ENCODE results near the gene BIN1. TPM values are rescaled to one million over a fixed set of nuclear protein-coding genes. Genes with fewer than 3 reads are reported as not detected.

BIN1 gene
- polyA plus RNA-seq, 1 of the 3 experiments (the other 2 are of a cell fraction): 40.3 TPM

GRCh38 chr2:127061375-127062273 is 45.3 kb downstream of the BIN1 start:
- no peaks in the 10 kb centered on the region for H3K79me2 ChIP-seq (ENCODE audit: insufficient read depth)

More at GRCh38 chr2:127061375-127062273, 45.3 kb downstream of the BIN1 start:
- CTCF ChIA-PET: interaction anchor here (0.7 to 1.4 kb wide), 5 partner anchors 10 to 113 kb away, joined by 3 to 5 read pairs (median 4); no protein-coding TSS in a partner anchor
- POLR2A ChIA-PET: interaction anchor here (1.7 kb wide), 1 partner anchor 9 kb away, joined by 4 read pairs; no protein-coding TSS in a partner anchor
- TF ChIP-seq GATA2 (CRISPR knock-in tag; IDR thresholded peaks at IDR 0.05) (no peak), SIN3A (IDR thresholded peaks at IDR 0.05; ENCODE audit: borderline replicate concordance, low read depth, low read length) (no peak), JUND (IDR thresholded peaks at IDR 0.05) (no peak), IRF3 (IDR thresholded peaks at IDR 0.05; ENCODE audit: low read depth, low read length) (no peak), MXI1 (IDR thresholded peaks at IDR 0.05; ENCODE audit: low read depth, low read length) (no peak), FOXJ3 (CRISPR knock-in tag; IDR thresholded peaks at IDR 0.05) (no peak), CHD2 (IDR thresholded peaks at IDR 0.05; ENCODE audit: low read length, partially characterized antibody) (no peak), REST (IDR thresholded peaks at IDR 0.05; ENCODE audit: low read depth, low read length) (no peak), SMC3 (IDR thresholded peaks at IDR 0.05; ENCODE audit: low read depth, low read length) (no peak), RAD21 (IDR thresholded peaks at IDR 0.05; ENCODE audit: low read length) (no peak), FOSL2 (IDR thresholded peaks at IDR 0.05; ENCODE audit: borderline replicate concordance, low read depth) (no peak), TEAD4 (IDR thresholded peaks at IDR 0.05; ENCODE audit: borderline replicate concordance, insufficient read depth) (no peak), RCOR1 (IDR thresholded peaks at IDR 0.05; ENCODE audit: low read length) (no peak), RFX5 (IDR thresholded peaks at IDR 0.05; ENCODE audit: low read length) (no peak), USF1 (IDR thresholded peaks at IDR 0.05; ENCODE audit: borderline replicate concordance, low read depth) (no peak), FOXM1 (IDR thresholded peaks at IDR 0.05; ENCODE audit: low read depth) (no peak), YY1 (IDR thresholded peaks at IDR 0.05; ENCODE audit: low read depth) (no peak), EZH2phosphoT487 (IDR thresholded peaks at IDR 0.05; ENCODE audit: borderline replicate concordance, low read depth) (no peak), GABPA (IDR thresholded peaks at IDR 0.05; ENCODE audit: low read depth) (no peak)
- TF ChIP-seq, protein P1, sequence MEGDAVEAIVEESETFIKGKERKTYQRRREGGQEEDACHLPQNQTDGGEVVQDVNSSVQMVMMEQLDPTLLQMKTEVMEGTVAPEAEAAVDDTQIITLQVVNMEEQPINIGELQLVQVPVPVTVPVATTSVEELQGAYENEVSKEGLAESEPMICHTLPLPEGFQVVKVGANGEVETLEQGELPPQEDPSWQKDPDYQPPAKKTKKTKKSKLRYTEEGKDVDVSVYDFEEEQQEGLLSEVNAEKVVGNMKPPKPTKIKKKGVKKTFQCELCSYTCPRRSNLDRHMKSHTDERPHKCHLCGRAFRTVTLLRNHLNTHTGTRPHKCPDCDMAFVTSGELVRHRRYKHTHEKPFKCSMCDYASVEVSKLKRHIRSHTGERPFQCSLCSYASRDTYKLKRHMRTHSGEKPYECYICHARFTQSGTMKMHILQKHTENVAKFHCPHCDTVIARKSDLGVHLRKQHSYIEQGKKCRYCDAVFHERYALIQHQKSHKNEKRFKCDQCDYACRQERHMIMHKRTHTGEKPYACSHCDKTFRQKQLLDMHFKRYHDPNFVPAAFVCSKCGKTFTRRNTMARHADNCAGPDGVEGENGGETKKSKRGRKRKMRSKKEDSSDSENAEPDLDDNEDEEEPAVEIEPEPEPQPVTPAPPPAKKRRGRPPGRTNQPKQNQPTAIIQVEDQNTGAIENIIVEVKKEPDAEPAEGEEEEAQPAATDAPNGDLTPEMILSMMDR (IDR thresholded peaks at IDR 0.05): no peak
- Histone ChIP-seq H2AFZ (ENCODE audit: low read depth) (no peak overlapping the region), H3F3A (replicated peaks; ENCODE audit: insufficient read depth) (no peaks in the 10 kb centered on the region), H3K27ac (ENCODE audit: low read depth in 2 of 2, low read length in 1 of 2) (no peak overlapping the region; a peak in 1 of 4 replicates), H3K36me3 (replicated peaks in 1 of 2; ENCODE audit: control insufficient read depth in 1 of 2, insufficient read depth in 2 of 2, low read length in 1 of 2) (peaks cover 0 to 4% of the 10 kb centered on the region in 2 experiments), H4K20me1 (ENCODE audit: insufficient read depth) (no peaks in the 10 kb centered on the region), H3K4me1 (ENCODE audit: control insufficient read depth in 1 of 2, insufficient read depth in 2 of 2, low read depth in 1 of 2, low read length in 1 of 2) (peaks cover 15 to 23% of the 10 kb centered on the region in 2 experiments; a peak in 3 of 4 replicates), H3K9me3 (no peaks in the 10 kb centered on the region), H3K9ac (no peak overlapping the region), H3K4me2 (no peak overlapping the region), H3K9me2 (no peaks in the 10 kb centered on the region), H3K4me3 (ENCODE audit: low read depth in 2 of 2, low read length in 1 of 2) (no peak overlapping the region), H3K27me3 (ENCODE audit: insufficient read depth) (no peaks in the 10 kb centered on the region)
- DNase-seq: no peak
- WGBS (ENCODE audit: low lambda C conversion rate): 79% methylated on average over 13 of the region's 23 CpGs
